Large intestine (tissue), 12 donors: ENCODE data around the gene CFAP161. TPM values are rescaled to one million over a fixed set of nuclear protein-coding genes. Genes with fewer than 3 reads are reported as not detected.

ENCODE experiments used
- DNase-seq, 2 donors: peaks; one replicate each; pipeline versions ENCODE4 v3.0.0 to v3.0.0-alpha.2; 2013
- H3K27ac ChIP-seq: one replicate; pipeline ENCODE4 v1.5.1; 2013; ENCODE audit warnings: low read length
- H3K27me3 ChIP-seq: 2 replicates; pipeline ENCODE4 v1.6.1; 2013; ENCODE audit warnings: low read length; ENCODE audit not compliant: control insufficient read depth, insufficient read depth
- H3K36me3 ChIP-seq: 2 replicates; pipeline ENCODE4 v1.6.1; 2013; ENCODE audit warnings: low read length; ENCODE audit not compliant: control insufficient read depth, insufficient read depth
- H3K4me1 ChIP-seq: one replicate; pipeline ENCODE4 v1.6.1; 2013; ENCODE audit warnings: low read length; ENCODE audit not compliant: control insufficient read depth, insufficient read depth
- H3K4me3 ChIP-seq: one replicate; pipeline ENCODE4 v1.5.1; 2013; ENCODE audit warnings: low read length
- H3K9me3 ChIP-seq: one replicate; pipeline ENCODE4 v1.6.1; 2013; ENCODE audit warnings: mild to moderate bottlenecking, low read depth, low read length, moderate library complexity; ENCODE audit not compliant: control insufficient read depth
- WGBS: methylation state at CpG from one replicate; pipeline ENCODE4 v1.1.5; 2013; ENCODE audit warnings: low lambda C conversion rate; ENCODE audit not compliant: insufficient coverage; 5-methylcytosine and 5-hydroxymethylcytosine counted together
- long read RNA-seq, 11 donors: transcript quantifications; one replicate each; lab custom pipeline, GENCODE V29; 2026
- polyA plus RNA-seq: library from polyadenylated mRNA; unstranded; fragments of 120-200 nt; gene quantifications from one replicate; pipeline ENCODE4 v1.2.1, GENCODE V29; 2013

Gene CFAP161
- polyA plus RNA-seq, result 0.25 TPM
- long read RNA-seq, donor 1, result 0 reads
- long read RNA-seq, donor 2, result 0 reads
- long read RNA-seq, donor 3, result 0 reads
- long read RNA-seq, donor 4, result 0 reads
- long read RNA-seq, donor 5, result 0 reads
- long read RNA-seq, donor 6, result 0 reads
- long read RNA-seq, donor 7, result 0 reads
- long read RNA-seq, donor 8, result 0 reads
- long read RNA-seq, donor 9, result 0 reads
- long read RNA-seq, donor 10, result 0 reads
- long read RNA-seq, donor 11, result 0 reads

- H3K27ac ChIP-seq, result no peak within 1 kb of the TSS
- H3K4me3 ChIP-seq, result peak within 1 kb of the TSS; percentile 26
- WGBS, result 0% methylated on average over 1 of the region's 33 CpGs
Observed at GRCh38 chr15:81133782-81134461, at the start of gene CFAP161. CFAP161 (plus strand) TSS chr15:81134270; CDS start chr15:81134330, 60 bp downstream.

GRCh38 chr15:81084716-81085115 lies 49.4 kb upstream of the CFAP161 start:
- no peaks in the 10 kb centered on the region for H3K4me1 ChIP-seq
- H3K9me3 ChIP-seq, result no peaks in the 10 kb centered on the region
- no peak for DNase-seq
- no peak overlapping the region for H3K4me3 ChIP-seq
- no peak overlapping the region for H3K27ac ChIP-seq
- H3K36me3 ChIP-seq, result no peaks in the 10 kb centered on the region
- no CpG with 5 or more reads among the region's 4 CpGs for WGBS
- H3K27me3 ChIP-seq, result peaks cover 3% of the 10 kb centered on the region

More at GRCh38 chr15:81133782-81134461, at the start of gene CFAP161:
- Histone ChIP-seq H3K27me3 (peaks cover 19% of the 10 kb centered on the region), H3K9me3 (peaks cover 3% of the 10 kb centered on the region), H3K36me3 (no peaks in the 10 kb centered on the region), H3K4me1 (no peaks in the 10 kb centered on the region)
- DNase-seq, result peak; percentile 50 to 51

- Histone ChIP-seq H3K36me3 (no peaks in the 10 kb centered on the region), H3K4me3 (no peak overlapping the region), H3K9me3 (no peaks in the 10 kb centered on the region), H3K4me1 (no peaks in the 10 kb centered on the region), H3K27me3 (peaks cover 3% of the 10 kb centered on the region), H3K27ac (no peak overlapping the region)
- no peak for DNase-seq
- 67% methylated on average over 1 of the region's 2 CpGs for WGBS
Observed at GRCh38 chr15:81085213-81085612, 48.9 kb upstream of the CFAP161 start.

- no peak for DNase-seq
- Histone ChIP-seq H3K36me3 (no peaks in the 10 kb centered on the region), H3K9me3 (no peaks in the 10 kb centered on the region), H3K4me3 (no peak overlapping the region), H3K27me3 (peaks cover 3% of the 10 kb centered on the region), H3K4me1 (no peaks in the 10 kb centered on the region), H3K27ac (no peak overlapping the region)
- WGBS, result no CpG with 5 or more reads among the region's 5 CpGs
Observed at GRCh38 chr15:81085898-81086297, 48.2 kb upstream of the CFAP161 start.

GRCh38 chr15:81087066-81087465 lies 47.0 kb upstream of the CFAP161 start:
- Histone ChIP-seq H3K4me1 (no peaks in the 10 kb centered on the region), H3K27ac (no peak overlapping the region), H3K4me3 (no peak overlapping the region), H3K36me3 (no peaks in the 10 kb centered on the region), H3K27me3 (peaks cover 3% of the 10 kb centered on the region), H3K9me3 (no peaks in the 10 kb centered on the region)
- WGBS, result 60% methylated on average over 2 of the region's 5 CpGs
- DNase-seq, result no peak

- no peak overlapping the region for H3K27ac ChIP-seq
- no peak overlapping the region for H3K4me3 ChIP-seq
- no peaks in the 10 kb centered on the region for H3K4me1 ChIP-seq
- no peak for DNase-seq
- WGBS, result 20% methylated on average over 1 of the region's 1 CpG
- H3K36me3 ChIP-seq, result no peaks in the 10 kb centered on the region
- peaks cover 3% of the 10 kb centered on the region for H3K27me3 ChIP-seq
- no peaks in the 10 kb centered on the region for H3K9me3 ChIP-seq
Observed at GRCh38 chr15:81087694-81088093, 46.4 kb upstream of the CFAP161 start.

- Histone ChIP-seq H3K27ac (no peak overlapping the region), H3K36me3 (no peaks in the 10 kb centered on the region), H3K9me3 (no peaks in the 10 kb centered on the region), H3K4me3 (no peak overlapping the region), H3K27me3 (peaks cover 3% of the 10 kb centered on the region), H3K4me1 (no peaks in the 10 kb centered on the region)
- DNase-seq, result no peak
- WGBS, result 50% methylated on average over 1 of the region's 5 CpGs
Observed at GRCh38 chr15:81088470-81089013, 45.5 kb upstream of the CFAP161 start.

GRCh38 chr15:81091889-81092558 lies 42.0 kb upstream of the CFAP161 start:
- H3K4me1 ChIP-seq, result no peaks in the 10 kb centered on the region
- no peak overlapping the region for H3K4me3 ChIP-seq
- H3K36me3 ChIP-seq, result no peaks in the 10 kb centered on the region
- peak overlapping the region; percentile 36 for H3K27ac ChIP-seq
- H3K9me3 ChIP-seq, result no peaks in the 10 kb centered on the region
- WGBS, result no CpG with 5 or more reads among the region's 13 CpGs
- DNase-seq, result no peak
- H3K27me3 ChIP-seq, result peaks cover 3% of the 10 kb centered on the region

- DNase-seq, result no peak
- 75% methylated on average over 4 of the region's 5 CpGs for WGBS
Observed at GRCh38 chr15:81092559-81092902, 41.5 kb upstream of the CFAP161 start.

GRCh38 chr15:81093961-81094360 lies 40.1 kb upstream of the CFAP161 start:
- Histone ChIP-seq H3K9me3 (no peaks in the 10 kb centered on the region), H3K4me1 (no peaks in the 10 kb centered on the region), H3K27me3 (peaks cover under 1% of the 10 kb centered on the region), H3K4me3 (no peak overlapping the region), H3K36me3 (no peaks in the 10 kb centered on the region), H3K27ac (no peak overlapping the region)
- WGBS, result 88% methylated on average over 3 of the region's 5 CpGs
- no peak for DNase-seq

More at GRCh38 chr15:81092559-81092902, 41.5 kb upstream of the CFAP161 start:
- no peaks in the 10 kb centered on the region for H3K4me1 ChIP-seq
- H3K27me3 ChIP-seq, result peaks cover 3% of the 10 kb centered on the region
- no peaks in the 10 kb centered on the region for H3K9me3 ChIP-seq
- no peak overlapping the region for H3K4me3 ChIP-seq
- H3K27ac ChIP-seq, result no peak overlapping the region
- H3K36me3 ChIP-seq, result no peaks in the 10 kb centered on the region
